Ascending aorta (tissue), 2 donors: ENCODE measurements around the gene CCT8. TPM values are rescaled to one million over a fixed set of nuclear protein-coding genes. Genes with fewer than 3 reads are reported as not detected.

Experiments
- DNase-seq, 2 donors: peaks; one replicate each; pipeline ENCODE4 v3.0.0-alpha.2; 2019; ENCODE audit warnings: low spot score in 2 of 2
- H3K27ac ChIP-seq, 2 donors: fragments of 200-600 bp; sonication (generic); one replicate each; pipeline ENCODE4 v1.5.1; 2016 to 2017; ENCODE audit warnings: mild to moderate bottlenecking in 1 of 2
- H3K27me3 ChIP-seq: fragments of 200-600 bp; sonication (generic); one replicate; pipeline ENCODE4 v1.5.1; 2017
- H3K36me3 ChIP-seq, 2 donors: fragments of 200-600 bp; sonication (generic); one replicate each; pipeline ENCODE4 v1.5.1; 2016
- H3K4me1 ChIP-seq, 2 donors: fragments of 200-600 bp; sonication (generic); one replicate each; pipeline ENCODE4 v1.5.1; 2016 to 2017; ENCODE audit warnings: mild to moderate bottlenecking in 1 of 2
- H3K4me3 ChIP-seq, 2 donors: fragments of 200-600 bp; sonication (generic); one replicate each; pipeline ENCODE4 v1.5.1; 2016 to 2017; ENCODE audit warnings: mild to moderate bottlenecking in 1 of 2
- H3K9me3 ChIP-seq, 2 donors: fragments of 200-600 bp; sonication (generic); one replicate each; pipeline ENCODE4 v1.5.1; 2016
- intact Hi-C: fragments of 100-400 bp; cut with DNase I; formaldehyde crosslinking; loops from one replicate; pipeline ENCODE4 v1.15.1; 2023
- total RNA-seq: library from RNA; depleted of rRNA; stranded (reverse); fragments of >200 nt; gene quantifications from one replicate; pipeline ENCODE4 v1.1.0, GENCODE V29; 2016
- TF ChIP-seq, protein P1 (sequence below), 3 experiments: fragments of 200-600 bp in 2 of 3; fragments of 450-650 bp in 1 of 3; sonication (generic) in 2 of 3; IDR thresholded peaks; one replicate each; pipeline ENCODE4 v1.5.1; 2016 to 2019; ENCODE audit warnings: antibody characterized with exemption in 3 of 3, mild to moderate bottlenecking in 1 of 3, moderate library complexity in 1 of 3

CCT8 gene, protein sequence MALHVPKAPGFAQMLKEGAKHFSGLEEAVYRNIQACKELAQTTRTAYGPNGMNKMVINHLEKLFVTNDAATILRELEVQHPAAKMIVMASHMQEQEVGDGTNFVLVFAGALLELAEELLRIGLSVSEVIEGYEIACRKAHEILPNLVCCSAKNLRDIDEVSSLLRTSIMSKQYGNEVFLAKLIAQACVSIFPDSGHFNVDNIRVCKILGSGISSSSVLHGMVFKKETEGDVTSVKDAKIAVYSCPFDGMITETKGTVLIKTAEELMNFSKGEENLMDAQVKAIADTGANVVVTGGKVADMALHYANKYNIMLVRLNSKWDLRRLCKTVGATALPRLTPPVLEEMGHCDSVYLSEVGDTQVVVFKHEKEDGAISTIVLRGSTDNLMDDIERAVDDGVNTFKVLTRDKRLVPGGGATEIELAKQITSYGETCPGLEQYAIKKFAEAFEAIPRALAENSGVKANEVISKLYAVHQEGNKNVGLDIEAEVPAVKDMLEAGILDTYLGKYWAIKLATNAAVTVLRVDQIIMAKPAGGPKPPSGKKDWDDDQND
- 36.7 TPM for total RNA-seq

DNA sequence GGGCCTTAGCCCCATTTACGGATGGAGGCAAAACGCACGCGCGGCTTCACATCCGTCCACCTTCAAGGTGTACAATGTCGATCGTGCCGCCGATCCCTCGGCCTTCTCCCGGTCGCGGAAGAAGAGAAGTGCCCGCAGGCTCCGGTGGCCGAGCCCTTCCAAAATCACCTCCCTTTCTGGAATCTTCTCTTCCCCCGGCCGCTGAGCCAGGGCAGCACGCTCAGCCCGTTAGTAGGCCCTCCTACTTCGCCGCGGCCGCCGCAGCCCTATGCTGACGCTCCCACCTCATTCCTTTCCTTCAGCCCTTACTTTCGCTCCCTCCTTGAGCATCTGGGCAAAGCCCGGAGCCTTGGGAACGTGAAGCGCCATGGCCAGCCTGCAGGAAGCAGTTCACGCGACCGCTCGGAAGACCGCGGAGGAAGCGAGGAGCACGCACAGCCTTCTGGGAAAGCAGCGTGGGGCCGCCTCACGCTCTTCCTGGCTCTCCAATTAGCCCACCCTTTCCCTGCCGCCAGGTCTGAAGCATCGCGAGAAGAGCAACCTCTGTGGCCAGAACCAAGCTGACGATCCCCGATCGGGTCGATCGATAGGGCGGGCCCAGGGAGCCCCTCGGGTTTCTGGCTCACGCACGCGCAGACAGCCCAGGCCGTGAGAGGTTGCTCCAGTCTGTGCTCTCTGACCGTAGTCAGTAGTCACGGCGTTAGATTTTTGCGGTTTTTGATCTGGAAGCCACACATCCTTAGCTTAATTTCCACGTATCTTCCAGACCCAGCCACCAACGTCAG is at the start of gene CCT8:
CCT8 (minus strand) TSS at position 427 of the 785 bp plus-strand sequence; CDS start at position 369, 58 bp downstream.
- intact Hi-C loops: loop anchor here (1.0 to 2.0 kb wide), 2 partner anchors 49 to 81 kb away; partner anchors contain the start of genes LTN1 and USP16
- peak within 1 kb of the TSS; percentile 71 to 73 for H3K4me3 ChIP-seq
- no peaks in the 10 kb centered on the region for H3K9me3 ChIP-seq
- peak; percentile 95 to 99 for DNase-seq
- H3K36me3 ChIP-seq: peaks cover 8 to 13% of the 10 kb centered on the region in 2 donors
- no peaks in the 10 kb centered on the region for H3K27me3 ChIP-seq
- H3K27ac ChIP-seq: peak within 1 kb of the TSS; percentile 83 to 86
- TF ChIP-seq, protein P1, sequence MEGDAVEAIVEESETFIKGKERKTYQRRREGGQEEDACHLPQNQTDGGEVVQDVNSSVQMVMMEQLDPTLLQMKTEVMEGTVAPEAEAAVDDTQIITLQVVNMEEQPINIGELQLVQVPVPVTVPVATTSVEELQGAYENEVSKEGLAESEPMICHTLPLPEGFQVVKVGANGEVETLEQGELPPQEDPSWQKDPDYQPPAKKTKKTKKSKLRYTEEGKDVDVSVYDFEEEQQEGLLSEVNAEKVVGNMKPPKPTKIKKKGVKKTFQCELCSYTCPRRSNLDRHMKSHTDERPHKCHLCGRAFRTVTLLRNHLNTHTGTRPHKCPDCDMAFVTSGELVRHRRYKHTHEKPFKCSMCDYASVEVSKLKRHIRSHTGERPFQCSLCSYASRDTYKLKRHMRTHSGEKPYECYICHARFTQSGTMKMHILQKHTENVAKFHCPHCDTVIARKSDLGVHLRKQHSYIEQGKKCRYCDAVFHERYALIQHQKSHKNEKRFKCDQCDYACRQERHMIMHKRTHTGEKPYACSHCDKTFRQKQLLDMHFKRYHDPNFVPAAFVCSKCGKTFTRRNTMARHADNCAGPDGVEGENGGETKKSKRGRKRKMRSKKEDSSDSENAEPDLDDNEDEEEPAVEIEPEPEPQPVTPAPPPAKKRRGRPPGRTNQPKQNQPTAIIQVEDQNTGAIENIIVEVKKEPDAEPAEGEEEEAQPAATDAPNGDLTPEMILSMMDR (IDR thresholded peaks at IDR 0.05): no peak
- H3K4me1 ChIP-seq: peaks cover 0 to 6% of the 10 kb centered on the region in 2 donors

DNA sequence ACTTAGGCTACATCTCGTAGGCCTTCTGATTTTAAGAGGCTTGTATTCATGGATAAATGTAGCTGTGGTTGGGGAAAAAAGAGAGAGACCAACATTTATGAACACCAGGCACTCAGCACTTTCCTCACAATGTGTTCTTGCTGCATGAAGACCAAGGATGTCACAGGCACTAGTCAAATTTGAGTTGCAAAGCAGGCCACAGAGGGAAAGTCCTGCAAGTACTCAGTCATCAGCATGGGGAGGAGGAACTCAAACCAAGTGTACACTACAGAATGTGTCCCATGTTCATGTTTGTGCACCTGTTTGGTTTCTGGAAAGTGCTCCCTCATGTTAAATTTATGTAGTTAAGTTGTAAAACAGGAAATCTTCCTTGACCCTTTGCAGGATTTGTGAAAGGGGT is 48.3 kb upstream of the CCT8 start:
- Histone ChIP-seq H3K4me1 (no peaks in the 10 kb centered on the region), H3K27ac (no peak overlapping the region), H3K9me3 (no peaks in the 10 kb centered on the region), H3K36me3 (no peaks in the 10 kb centered on the region), H3K27me3 (no peaks in the 10 kb centered on the region), H3K4me3 (no peak overlapping the region)
- DNase-seq: no peak
- TF ChIP-seq, protein P1 (IDR thresholded peaks at IDR 0.05): no peak
- intact Hi-C loops: no loop called here

DNA sequence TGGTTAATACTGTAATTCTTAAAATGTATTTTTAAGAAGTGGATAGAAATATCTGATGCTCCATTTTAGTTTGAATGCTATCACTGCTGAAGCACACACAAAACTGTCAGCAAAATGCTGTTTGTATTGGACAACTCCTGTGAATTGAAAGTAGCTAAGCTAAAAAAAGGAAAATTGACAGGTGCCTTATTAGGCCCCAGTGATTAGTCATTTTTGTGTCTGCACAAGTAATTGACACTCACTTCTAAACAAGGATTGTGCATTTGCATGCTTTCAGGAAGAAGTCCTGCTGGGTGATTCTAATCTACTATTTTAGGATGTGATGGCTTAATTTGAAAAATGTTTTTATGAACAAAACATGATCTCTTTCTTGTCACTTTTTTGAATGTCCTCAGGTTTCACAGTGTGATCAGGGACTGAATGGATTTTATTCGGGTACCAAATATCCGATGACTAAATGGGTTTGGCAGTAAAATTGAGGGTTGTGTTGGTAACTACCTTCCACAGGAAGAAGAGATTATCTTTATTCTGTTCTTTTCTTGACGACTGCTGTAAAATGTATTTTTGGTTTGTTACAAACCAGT is 44.0 kb upstream of the CCT8 start:
- DNase-seq: no peak
- Histone ChIP-seq H3K36me3 (no peaks in the 10 kb centered on the region), H3K4me1 (no peaks in the 10 kb centered on the region), H3K27ac (no peak overlapping the region), H3K4me3 (no peak overlapping the region), H3K9me3 (no peaks in the 10 kb centered on the region), H3K27me3 (no peaks in the 10 kb centered on the region)
- intact Hi-C loops: no loop called here
- TF ChIP-seq, protein P1 (IDR thresholded peaks at IDR 0.05): no peak

DNA sequence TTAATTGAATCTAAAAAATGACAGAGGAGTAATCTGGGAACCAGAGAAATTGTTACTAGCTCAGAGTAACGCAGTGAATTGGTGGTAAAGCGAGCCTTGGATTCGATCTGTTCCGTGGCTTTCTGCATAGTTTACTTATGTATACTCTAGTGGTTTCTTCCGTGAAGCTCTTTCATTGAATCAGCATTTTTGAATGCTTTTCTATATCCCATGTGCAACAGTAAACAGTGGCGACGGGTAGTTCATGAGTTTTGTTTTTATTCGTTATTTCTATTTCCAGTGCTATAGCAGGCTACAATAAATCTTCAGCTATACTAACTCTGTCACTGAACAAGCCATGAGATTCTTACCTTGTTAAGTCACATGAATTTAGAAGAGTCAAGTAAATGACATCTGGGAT is 42.5 kb upstream of the CCT8 start:
- no peak for DNase-seq
- no peaks in the 10 kb centered on the region for H3K9me3 ChIP-seq
- H3K4me3 ChIP-seq: no peak overlapping the region
- intact Hi-C loops: no loop called here
- TF ChIP-seq, protein P1 (IDR thresholded peaks at IDR 0.05): no peak
- H3K36me3 ChIP-seq: no peaks in the 10 kb centered on the region
- H3K27ac ChIP-seq: no peak overlapping the region
- H3K4me1 ChIP-seq: no peaks in the 10 kb centered on the region
- no peaks in the 10 kb centered on the region for H3K27me3 ChIP-seq

DNA sequence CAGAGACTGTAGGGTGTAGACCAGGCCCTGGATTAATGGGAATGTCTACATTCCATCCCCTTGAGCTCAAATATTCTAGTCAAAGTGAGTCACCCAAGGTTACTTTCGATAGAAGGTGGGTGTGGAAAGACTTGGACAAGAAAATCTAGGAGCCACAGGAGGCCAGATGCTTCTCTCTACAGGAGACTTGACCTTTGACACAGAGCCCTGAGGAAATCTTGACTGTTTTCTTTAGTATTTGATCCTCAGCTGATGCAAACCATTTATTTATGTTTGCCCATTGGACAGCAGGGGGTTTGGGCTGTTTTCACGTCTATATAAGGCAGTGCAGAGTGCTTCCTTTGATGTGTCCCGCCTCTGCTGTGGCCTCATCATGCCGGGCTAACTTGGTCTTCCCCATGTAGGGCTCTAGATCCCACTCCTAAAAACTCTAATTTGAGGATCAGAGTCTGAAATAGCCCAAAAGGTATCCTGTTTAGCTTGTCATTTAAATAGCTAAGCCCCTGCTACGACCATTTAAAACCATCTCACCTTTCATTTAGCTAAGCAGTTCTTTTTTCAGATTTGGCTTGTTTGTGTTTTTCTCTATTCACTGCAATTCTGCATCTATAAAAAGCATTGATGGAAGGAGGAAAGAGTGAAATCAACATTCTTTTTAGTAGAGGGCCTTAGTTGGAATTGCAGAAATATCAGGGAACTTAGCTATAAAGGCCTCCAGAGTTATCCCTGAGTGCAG is 41.5 kb upstream of the CCT8 start:
- no peaks in the 10 kb centered on the region for H3K27me3 ChIP-seq
- no peak overlapping the region for H3K27ac ChIP-seq
- H3K36me3 ChIP-seq: no peaks in the 10 kb centered on the region
- DNase-seq: no peak
- intact Hi-C loops: no loop called here
- no peak overlapping the region for H3K4me3 ChIP-seq
- TF ChIP-seq, protein P1 (IDR thresholded peaks at IDR 0.05): no peak
- H3K4me1 ChIP-seq: no peaks in the 10 kb centered on the region
- no peaks in the 10 kb centered on the region for H3K9me3 ChIP-seq
